Adrenal gland (tissue), 12 donors: ENCODE results near the gene MBNL1. TPM values are rescaled to one million over a fixed set of nuclear protein-coding genes. Genes with fewer than 3 reads are reported as not detected.
"Not testable (repeated sequence)": the region's sequence is repeated elsewhere in the genome, so short reads cannot be mapped to it uniquely, and the experiment has no call there.

Source experiments
- DNase-seq, 7 donors: peaks; one replicate each; pipeline ENCODE4 v3.0.0-alpha.2; 2019 to 2020
- H3K27ac ChIP-seq, 5 donors: fragments of 200-600 bp; sonication (generic) in 4 of 5; 1 replicate in 3 of 5; 2 replicates in 2 of 5; pipeline versions ENCODE4 v1.5.1 to v1.8.0; 2016 to 2020; ENCODE audit warnings: mild to moderate bottlenecking in 1 of 5
- H3K27me3 ChIP-seq: fragments of 200-600 bp; 2 replicates; pipeline ENCODE4 v1.8.0; 2021
- H3K36me3 ChIP-seq, 2 donors: fragments of 200-600 bp; replicated peaks in 1 of 2; 1 replicate in 1 of 2; 2 replicates in 1 of 2; pipeline versions ENCODE4 v1.5.1 to v1.8.0; 2018 to 2022
- H3K4me1 ChIP-seq, 2 donors: fragments of 200-600 bp; replicated peaks in 1 of 2; 1 replicate in 1 of 2; 2 replicates in 1 of 2; pipeline versions ENCODE4 v1.5.1 to v1.8.0; 2018 to 2021
- H3K4me3 ChIP-seq, 4 donors: fragments of 200-600 bp; sonication (generic) in 3 of 4; one replicate each; pipeline ENCODE4 v1.5.1; 2016 to 2018
- H3K9me3 ChIP-seq, 3 donors: fragments of 200-600 bp; sonication (generic) in 1 of 3; replicated peaks in 1 of 3; 1 replicate in 2 of 3; 2 replicates in 1 of 3; pipeline versions ENCODE4 v1.5.1 to v1.8.0; 2016 to 2021
- POLR2A ChIP-seq, 2 donors: fragments of 450-650 bp; IDR thresholded peaks; one replicate each; pipeline ENCODE4 v1.6.1; 2017; ENCODE audit warnings: antibody characterized with exemption in 2 of 2, mild to moderate bottlenecking in 2 of 2, moderate library complexity in 1 of 2
- WGBS, 4 donors: extraction: QIAGEN DNeasy Blood & Tissue Kit in 2 of 4; methylation state at CpG; one replicate each; pipeline versions ENCODE4 v1.1.5 to v1.1.7; 2013 to 2017; 5-methylcytosine and 5-hydroxymethylcytosine counted together
- intact Hi-C, 2 donors: fragments of 100-400 bp; cut with DNase I; formaldehyde crosslinking; loops; one replicate each; pipeline versions ENCODE4 v1.14.1 to v1.15.0; 2022 to 2023
- polyA plus RNA-seq, 3 donors: library from polyadenylated mRNA; stranded (reverse); fragments of 200-250 nt in 2 of 3; fragments of 350-450 nt in 1 of 3; fragmentation: Illumina TruSeq in 1 of 3; extraction: RNeasy Lipid Tissue Mini Kit (QIAGEN cat#74804) in 1 of 3; gene quantifications; one replicate each; pipeline ENCODE4 v1.2.3, GENCODE V29; 2013 to 2014
- total RNA-seq, 9 donors: library from RNA; depleted of rRNA in 4 of 9; stranded (reverse); fragments of >200 nt in 4 of 9; fragments of 120-200 nt in 1 of 9; fragmentation: NEBNext Ultra II Directional in 1 of 9; extraction: Animal tissue kit (Norgen Biotek cat#: 25700) in 1 of 9; gene quantifications; one replicate each; pipeline versions ENCODE4 v1.1.0 to v1.2.4, GENCODE V29; 2013 to 2023
- TF ChIP-seq, protein P1 (sequence below), 6 experiments: fragments of 450-650 bp in 4 of 6; fragments of 200-600 bp in 2 of 6; sonication (generic) in 1 of 6; IDR thresholded peaks; 1 replicate in 5 of 6; 2 replicates in 1 of 6; pipeline versions ENCODE4 v1.5.1 to v1.8.0; 2016 to 2021; ENCODE audit warnings: antibody characterized with exemption in 6 of 6, mild to moderate bottlenecking in 2 of 6, moderate library complexity in 1 of 6
- donor health status: healthy with polysubstance abuse.
- donor health status: Bipolar disorder and iron deficiency.
- donor health status: DM: yes; HTN: yes; CAD: no.
- donor health status: DM: no; HTN: no; CAD: no.
- donor health status: DM: no; HTN: no; CAD: no.
- donor health status: DM: yes; HTN: yes; CAD: no.

Gene MBNL1
- total and polyA plus RNA-seq, 12 donors = 30.6 to 252 (median 122) TPM

DNA sequence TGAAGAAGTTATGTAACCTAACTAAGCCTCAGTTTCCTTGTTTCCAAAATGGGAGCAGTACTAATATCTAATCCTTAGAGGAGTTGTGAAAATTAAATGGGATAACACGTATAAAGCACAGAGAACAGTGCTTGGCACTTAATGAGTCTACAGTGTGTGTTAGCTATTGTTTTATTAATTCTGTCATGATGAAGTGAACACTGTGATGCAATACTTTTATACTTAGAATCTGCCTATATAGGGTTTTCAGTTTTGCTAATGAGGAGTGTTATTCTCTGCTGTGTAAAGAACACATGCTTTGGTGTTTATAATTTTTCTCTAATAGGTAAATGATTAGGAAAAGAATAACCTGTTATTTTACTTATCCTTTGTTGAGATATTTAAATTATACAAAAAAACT lies 65.2 kb downstream of the MBNL1 start:
- no peak overlapping the region for H3K4me3 ChIP-seq
- H3K27ac ChIP-seq = no peak overlapping the region
- H3K9me3 ChIP-seq = no peaks in the 10 kb centered on the region
- no peak for DNase-seq
- WGBS, 4 donors = 92 to 100% (median 95%) methylated on average over 1 of the region's 1 CpG
- TF ChIP-seq, protein P1, sequence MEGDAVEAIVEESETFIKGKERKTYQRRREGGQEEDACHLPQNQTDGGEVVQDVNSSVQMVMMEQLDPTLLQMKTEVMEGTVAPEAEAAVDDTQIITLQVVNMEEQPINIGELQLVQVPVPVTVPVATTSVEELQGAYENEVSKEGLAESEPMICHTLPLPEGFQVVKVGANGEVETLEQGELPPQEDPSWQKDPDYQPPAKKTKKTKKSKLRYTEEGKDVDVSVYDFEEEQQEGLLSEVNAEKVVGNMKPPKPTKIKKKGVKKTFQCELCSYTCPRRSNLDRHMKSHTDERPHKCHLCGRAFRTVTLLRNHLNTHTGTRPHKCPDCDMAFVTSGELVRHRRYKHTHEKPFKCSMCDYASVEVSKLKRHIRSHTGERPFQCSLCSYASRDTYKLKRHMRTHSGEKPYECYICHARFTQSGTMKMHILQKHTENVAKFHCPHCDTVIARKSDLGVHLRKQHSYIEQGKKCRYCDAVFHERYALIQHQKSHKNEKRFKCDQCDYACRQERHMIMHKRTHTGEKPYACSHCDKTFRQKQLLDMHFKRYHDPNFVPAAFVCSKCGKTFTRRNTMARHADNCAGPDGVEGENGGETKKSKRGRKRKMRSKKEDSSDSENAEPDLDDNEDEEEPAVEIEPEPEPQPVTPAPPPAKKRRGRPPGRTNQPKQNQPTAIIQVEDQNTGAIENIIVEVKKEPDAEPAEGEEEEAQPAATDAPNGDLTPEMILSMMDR (IDR thresholded peaks at IDR 0.05) = no peak
- no peak for TF ChIP-seq POLR2A (IDR thresholded peaks at IDR 0.05)
- peaks cover 14 to 52% of the 10 kb centered on the region in 2 donors for H3K4me1 ChIP-seq
- intact Hi-C loops = no loop called here
- H3K27me3 ChIP-seq = no peaks in the 10 kb centered on the region
- H3K36me3 ChIP-seq = no peaks in the 10 kb centered on the region

DNA sequence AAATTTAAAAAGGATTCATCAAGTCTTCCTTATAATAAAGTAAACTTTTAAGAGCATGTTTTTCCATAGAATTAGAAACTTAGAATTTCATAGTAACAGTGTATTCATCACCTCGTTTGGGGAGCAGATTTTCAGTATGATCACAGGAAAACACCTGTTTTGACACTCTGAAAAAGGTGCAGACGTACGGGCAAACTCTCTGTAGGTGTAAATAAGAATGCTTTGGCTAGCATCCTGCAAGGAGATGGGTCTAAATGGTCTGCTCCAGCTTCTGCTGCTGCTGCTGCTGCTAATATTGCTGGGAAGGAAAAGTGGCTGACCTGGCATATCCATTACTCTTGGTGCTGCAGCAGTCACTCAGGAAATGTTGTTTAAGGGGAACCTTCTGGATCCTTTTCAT lies 66.0 kb downstream of the MBNL1 start:
- WGBS, 4 donors = 88 to 93% (median 91%) methylated on average over 3 of the region's 3 CpGs
- H3K4me3 ChIP-seq = no peak overlapping the region

DNA sequence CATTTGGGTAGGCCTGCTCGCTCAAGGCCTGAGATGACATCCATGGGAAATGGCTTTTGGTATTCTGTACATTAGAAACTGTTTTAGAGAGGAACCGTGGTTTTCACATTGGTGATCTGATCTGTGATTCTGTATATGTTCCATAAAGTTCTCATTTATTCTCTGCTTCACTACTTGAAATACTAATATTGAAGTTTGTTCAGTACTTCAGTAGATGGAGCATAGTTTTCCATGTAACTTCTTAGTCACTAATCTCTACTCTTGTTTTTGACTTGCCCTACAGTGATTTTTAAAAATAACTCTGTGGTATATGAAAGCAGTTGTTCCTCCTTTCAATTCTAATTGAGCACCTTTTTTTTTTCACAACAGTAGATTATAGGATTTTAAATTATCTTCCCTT lies 66.5 kb downstream of the MBNL1 start:
- no peak overlapping the region for H3K4me3 ChIP-seq
- no peaks in the 10 kb centered on the region for H3K27me3 ChIP-seq
- DNase-seq = no peak
- WGBS, 4 donors = 92 to 97% (median 95%) methylated on average over 2 of the region's 2 CpGs
- TF ChIP-seq, protein P1 (IDR thresholded peaks at IDR 0.05) = no peak
- TF ChIP-seq POLR2A (IDR thresholded peaks at IDR 0.05) = no peak
- H3K9me3 ChIP-seq = no peaks in the 10 kb centered on the region
- H3K4me1 ChIP-seq = peaks cover 14 to 47% of the 10 kb centered on the region in 2 donors
- intact Hi-C loops = no loop called here
- no peak overlapping the region for H3K27ac ChIP-seq
- H3K36me3 ChIP-seq = no peaks in the 10 kb centered on the region

More for the DNA sequence above, 66.0 kb downstream of the MBNL1 start:
- Histone ChIP-seq H3K4me1 (peaks cover 14 to 49% of the 10 kb centered on the region in 2 donors), H3K27ac (no peak overlapping the region), H3K27me3 (no peaks in the 10 kb centered on the region), H3K36me3 (no peaks in the 10 kb centered on the region), H3K9me3 (no peaks in the 10 kb centered on the region)
- intact Hi-C loops = no loop called here
- DNase-seq = no peak
- TF ChIP-seq, protein P1 (IDR thresholded peaks at IDR 0.05) = no peak
- TF ChIP-seq POLR2A (IDR thresholded peaks at IDR 0.05) = no peak

- peaks cover 7 to 26% of the 10 kb centered on the region in 2 donors for H3K4me1 ChIP-seq
- H3K9me3 ChIP-seq, intact Hi-C loops, DNase-seq, H3K27me3 ChIP-seq, H3K4me3 ChIP-seq, H3K27ac ChIP-seq, H3K36me3 ChIP-seq: not testable (repeated sequence)
- 81 to 98% (median 85%) methylated on average over 6 of the region's 6 CpGs for WGBS, 4 donors
These were observed 68.6 kb downstream of the MBNL1 start for GRCh38 chr3:152337337-152337736.

- H3K4me3 ChIP-seq = no peak overlapping the region
- TF ChIP-seq, protein P1 (IDR thresholded peaks at IDR 0.05) = no peak
- TF ChIP-seq POLR2A (IDR thresholded peaks at IDR 0.05) = no peak
- no peaks in the 10 kb centered on the region for H3K36me3 ChIP-seq
- intact Hi-C loops = no loop called here
- DNase-seq = no peak
- no peaks in the 10 kb centered on the region for H3K9me3 ChIP-seq
- H3K4me1 ChIP-seq = peaks cover 4 to 17% of the 10 kb centered on the region in 2 donors
- no peak overlapping the region for H3K27ac ChIP-seq
- no peaks in the 10 kb centered on the region for H3K27me3 ChIP-seq
- 94 to 98% (median 96%) methylated on average over 5 of the region's 5 CpGs for WGBS, 4 donors
These were observed 69.5 kb downstream of the MBNL1 start for GRCh38 chr3:152338159-152338720.
